A549 (cell line): ENCODE data around the gene MICOS13. TPM values are rescaled to one million over a fixed set of nuclear protein-coding genes. Genes with fewer than 3 reads are reported as not detected.

Source experiments
- ATAC-seq, 2 experiments: fragments of 200-7000 bp in 1 of 2; fragments of >200 bp in 1 of 2; cut with Nextera tagmentation in 1 of 2; cut with Tn5 transposase in 1 of 2; 3 replicates each; pipeline versions ENCODE4 v1.8.0 to v1.9.1; 2018 to 2020; ENCODE audit warnings: mild to moderate bottlenecking in 1 of 2, moderate library complexity in 1 of 2
- CTCF ChIA-PET: fragments of 300-600 bp; sonication (Branson Sonifier 250); formaldehyde crosslinking; extraction: SDS; loops from one replicate; lab custom pipeline; 2021; ENCODE audit warnings: antibody characterized with exemption, inconsistent platforms; lab: Yijun Ruan, JAX
- POLR2A ChIA-PET: fragments of 350-600 bp; formaldehyde crosslinking; extraction: SDS; loops from one replicate; lab custom pipeline; 2021; ENCODE audit warnings: antibody characterized with exemption, inconsistent platforms; lab: Yijun Ruan, JAX
- DNase-seq, 2 experiments: peaks; one replicate each; pipeline versions ENCODE4 v3.0.0 to v3.0.0-alpha.2; 2011 to 2016; ENCODE audit warnings: low read depth in 1 of 2, low spot score in 1 of 2
- FAIRE-seq: peaks from 2 replicates; lab custom pipeline; 2011; peaks lifted over from hg19 to GRCh38; lab: Jason Lieb, UNC
- H3K27ac ChIP-seq, 2 experiments: fragments of >200 bp; sonication (Bioruptor Twin); formaldehyde crosslinking; 3 replicates each; pipeline ENCODE4 v1.5.1; 2016 to 2017
- H3K4me1 ChIP-seq: fragments of >200 bp; sonication (Bioruptor Twin); formaldehyde crosslinking; 3 replicates; pipeline ENCODE4 v1.6.1; 2016
- H3K4me2 ChIP-seq: fragments of >200 bp; sonication (Bioruptor Twin); formaldehyde crosslinking; 3 replicates; pipeline ENCODE4 v1.6.1; 2016
- H3K4me3 ChIP-seq: fragments of >200 bp; sonication (Bioruptor Twin); formaldehyde crosslinking; 3 replicates; pipeline ENCODE4 v1.5.1; 2016
- H3K9me3 ChIP-seq: fragments of >200 bp; sonication (Bioruptor Twin); formaldehyde crosslinking; 3 replicates; pipeline ENCODE4 v1.6.1; 2016
- CBX8 ChIP-seq: fragments of 200-600 bp; sonication (generic); IDR thresholded peaks from 2 replicates; pipeline ENCODE4 v1.6.1; 2016
- CEBPB ChIP-seq, 2 experiments: fragments of >200 bp in 1 of 2; sonication (Bioruptor Twin) in 1 of 2; formaldehyde crosslinking in 1 of 2; IDR thresholded peaks; 2 replicates each; pipeline ENCODE4 v1.6.1; 2012 to 2016
- ESRRA ChIP-seq: fragments of 150-350 bp; IDR thresholded peaks from 2 replicates; pipeline ENCODE4 v1.6.1; 2014; ENCODE audit warnings: mild to moderate bottlenecking, low read length, borderline replicate concordance
- HDAC2 ChIP-seq: fragments of 200-600 bp; sonication (generic); IDR thresholded peaks from 2 replicates; pipeline ENCODE4 v1.6.1; 2016
- HOXB5 ChIP-seq: fragments of 250-450 bp; sonication (Bioruptor Pico); IDR thresholded peaks from 2 replicates; pipeline ENCODE4 v1.5.0; 2020; ENCODE audit warnings: mild to moderate bottlenecking, moderate library complexity
- JUN ChIP-seq, 2 experiments: fragments of >200 bp; sonication (Bioruptor Twin); formaldehyde crosslinking; IDR thresholded peaks; 2 replicates in 1 of 2; 3 replicates in 1 of 2; pipeline ENCODE4 v1.6.1; 2016 to 2017
- JUNB ChIP-seq: fragments of >200 bp; sonication (Bioruptor Twin); formaldehyde crosslinking; IDR thresholded peaks from 2 replicates; pipeline ENCODE4 v1.6.1; 2016
- NFE2L2 ChIP-seq: fragments of 150-350 bp; conservative IDR thresholded peaks from 2 replicates; pipeline ENCODE4 v1.6.1; 2014; ENCODE audit warnings: low read length
- PHF8 ChIP-seq: fragments of 200-600 bp; sonication (generic); IDR thresholded peaks from 2 replicates; pipeline ENCODE4 v1.6.1; 2016; ENCODE audit warnings: low read depth, mild to moderate bottlenecking, antibody characterized with exemption, moderate library complexity, borderline replicate concordance
- RAD21 ChIP-seq, 2 experiments: fragments of >200 bp in 1 of 2; sonication (Bioruptor Twin) in 1 of 2; formaldehyde crosslinking in 1 of 2; IDR thresholded peaks in 1 of 2; conservative IDR thresholded peaks in 1 of 2; 2 replicates in 1 of 2; 3 replicates in 1 of 2; pipeline ENCODE4 v1.6.1; 2012 to 2018; ENCODE audit warnings: inconsistent platforms in 1 of 2
- TP53 ChIP-seq: fragments of 250-450 bp; sonication (Bioruptor Pico); IDR thresholded peaks from 2 replicates; pipeline ENCODE4 v1.5.0; 2021; ENCODE audit warnings: mild to moderate bottlenecking, moderate library complexity
- ZC3H11A ChIP-seq: fragments of 450-650 bp; IDR thresholded peaks from 2 replicates; pipeline ENCODE4 v1.6.1; 2014; ENCODE audit warnings: antibody characterized with exemption, mild to moderate bottlenecking
- ZFP36 ChIP-seq: fragments of 450-650 bp; IDR thresholded peaks from 2 replicates; pipeline ENCODE4 v1.6.1; 2014; ENCODE audit warnings: borderline replicate concordance; ENCODE audit not compliant: partially characterized antibody
- WGBS: methylation state at CpG from one replicate; pipeline ENCODE4 v1.1.6; 2017; ENCODE audit errors: missing lambda C conversion rate; 5-methylcytosine and 5-hydroxymethylcytosine counted together
- polyA plus RNA-seq, 4 experiments: library from polyadenylated mRNA; depleted of rRNA in 3 of 4; stranded (reverse); fragments of >200 nt; fragmentation: RNase III in 1 of 4; extraction: RNeasy Plus Mini Kit Qiagen cat#74134 plus additional on column Dnase treatment in 1 of 4; gene quantifications; 2 replicates in 3 of 4; 3 replicates in 1 of 4; pipeline ENCODE4 v1.2.3, GENCODE V29; 2011 to 2017
- TF ChIP-seq, protein P1 (sequence below): fragments of 450-650 bp; IDR thresholded peaks from 2 replicates; pipeline ENCODE4 v1.6.1; 2014; ENCODE audit warnings: antibody characterized with exemption
- TF ChIP-seq, protein P2 (sequence below): fragments of 250-450 bp; sonication (Bioruptor Pico); IDR thresholded peaks from 2 replicates; pipeline ENCODE4 v1.5.0; 2021; ENCODE audit warnings: mild to moderate bottlenecking, moderate library complexity, borderline replicate concordance
- TF ChIP-seq, protein P3 (sequence below): IDR thresholded peaks from 2 replicates; pipeline ENCODE4 v1.6.1; 2012
- TF ChIP-seq, protein P4 (sequence below): fragments of 150-350 bp; IDR thresholded peaks from 2 replicates; pipeline ENCODE4 v1.6.1; 2014; ENCODE audit warnings: low read depth, mild to moderate bottlenecking, low read length
- TF ChIP-seq, protein P5 (sequence below): fragments of >200 bp; sonication (Bioruptor Twin); formaldehyde crosslinking; IDR thresholded peaks from 3 replicates; pipeline ENCODE4 v1.6.1; 2016
- TF ChIP-seq, protein P6 (sequence below): IDR thresholded peaks from 2 replicates; pipeline ENCODE4 v1.6.1; 2012; ENCODE audit warnings: low read depth, borderline replicate concordance

The MICOS13 gene
- polyA plus RNA-seq, 2 of the 4 experiments (the other 2 are of a cell fraction), result 20.5 to 48.8 TPM

DNA sequence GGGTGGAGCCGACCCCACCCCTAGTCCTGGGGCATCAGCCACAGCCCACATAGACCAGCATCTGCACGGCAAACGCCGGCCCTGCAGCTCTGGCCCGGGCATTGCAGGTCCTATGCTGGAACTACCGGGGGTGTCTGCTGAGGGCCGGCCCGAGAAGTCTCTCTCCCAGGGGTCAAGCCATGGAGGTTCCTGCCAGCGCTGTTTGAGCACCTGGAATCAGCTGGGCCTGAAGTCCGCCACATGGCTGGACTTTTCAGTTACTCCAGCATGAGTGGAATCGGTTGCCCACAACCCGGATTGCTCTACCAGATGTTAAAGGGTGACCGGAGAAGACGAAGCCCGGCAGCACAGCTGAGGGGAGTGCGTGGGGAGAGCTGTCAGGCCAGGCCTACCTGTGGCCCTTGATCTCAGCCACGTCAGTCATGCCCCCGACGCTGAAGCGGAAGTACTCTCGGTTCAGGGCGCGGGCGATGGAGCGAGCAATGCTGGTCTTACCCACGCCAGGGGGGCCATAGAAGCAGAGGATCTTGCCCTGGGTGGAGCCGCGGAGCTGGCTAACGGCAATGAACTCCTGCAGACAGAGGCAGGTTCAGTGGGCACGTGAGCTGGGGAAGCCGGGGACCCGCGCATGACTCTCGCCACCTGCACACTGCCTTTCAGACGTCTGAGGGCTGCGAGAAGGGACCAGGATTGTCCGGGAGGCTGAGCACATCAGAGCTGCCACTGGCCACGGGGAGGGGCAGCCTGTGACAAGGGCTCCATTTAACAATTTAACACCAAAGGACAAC lies 18.5 kb upstream of the MICOS13 start (continued):
- TF ChIP-seq, protein P1, sequence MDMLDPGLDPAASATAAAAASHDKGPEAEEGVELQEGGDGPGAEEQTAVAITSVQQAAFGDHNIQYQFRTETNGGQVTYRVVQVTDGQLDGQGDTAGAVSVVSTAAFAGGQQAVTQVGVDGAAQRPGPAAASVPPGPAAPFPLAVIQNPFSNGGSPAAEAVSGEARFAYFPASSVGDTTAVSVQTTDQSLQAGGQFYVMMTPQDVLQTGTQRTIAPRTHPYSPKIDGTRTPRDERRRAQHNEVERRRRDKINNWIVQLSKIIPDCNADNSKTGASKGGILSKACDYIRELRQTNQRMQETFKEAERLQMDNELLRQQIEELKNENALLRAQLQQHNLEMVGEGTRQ, result no peak
- TF ChIP-seq, protein P2, sequence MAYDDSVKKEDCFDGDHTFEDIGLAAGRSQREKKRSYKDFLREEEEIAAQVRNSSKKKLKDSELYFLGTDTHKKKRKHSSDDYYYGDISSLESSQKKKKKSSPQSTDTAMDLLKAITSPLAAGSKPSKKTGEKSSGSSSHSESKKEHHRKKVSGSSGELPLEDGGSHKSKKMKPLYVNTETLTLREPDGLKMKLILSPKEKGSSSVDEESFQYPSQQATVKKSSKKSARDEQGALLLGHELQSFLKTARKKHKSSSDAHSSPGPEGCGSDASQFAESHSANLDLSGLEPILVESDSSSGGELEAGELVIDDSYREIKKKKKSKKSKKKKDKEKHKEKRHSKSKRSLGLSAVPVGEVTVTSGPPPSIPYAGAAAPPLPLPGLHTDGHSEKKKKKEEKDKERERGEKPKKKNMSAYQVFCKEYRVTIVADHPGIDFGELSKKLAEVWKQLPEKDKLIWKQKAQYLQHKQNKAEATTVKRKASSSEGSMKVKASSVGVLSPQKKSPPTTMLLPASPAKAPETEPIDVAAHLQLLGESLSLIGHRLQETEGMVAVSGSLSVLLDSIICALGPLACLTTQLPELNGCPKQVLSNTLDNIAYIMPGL (CRISPR knock-in tag), result no peak

DNA sequence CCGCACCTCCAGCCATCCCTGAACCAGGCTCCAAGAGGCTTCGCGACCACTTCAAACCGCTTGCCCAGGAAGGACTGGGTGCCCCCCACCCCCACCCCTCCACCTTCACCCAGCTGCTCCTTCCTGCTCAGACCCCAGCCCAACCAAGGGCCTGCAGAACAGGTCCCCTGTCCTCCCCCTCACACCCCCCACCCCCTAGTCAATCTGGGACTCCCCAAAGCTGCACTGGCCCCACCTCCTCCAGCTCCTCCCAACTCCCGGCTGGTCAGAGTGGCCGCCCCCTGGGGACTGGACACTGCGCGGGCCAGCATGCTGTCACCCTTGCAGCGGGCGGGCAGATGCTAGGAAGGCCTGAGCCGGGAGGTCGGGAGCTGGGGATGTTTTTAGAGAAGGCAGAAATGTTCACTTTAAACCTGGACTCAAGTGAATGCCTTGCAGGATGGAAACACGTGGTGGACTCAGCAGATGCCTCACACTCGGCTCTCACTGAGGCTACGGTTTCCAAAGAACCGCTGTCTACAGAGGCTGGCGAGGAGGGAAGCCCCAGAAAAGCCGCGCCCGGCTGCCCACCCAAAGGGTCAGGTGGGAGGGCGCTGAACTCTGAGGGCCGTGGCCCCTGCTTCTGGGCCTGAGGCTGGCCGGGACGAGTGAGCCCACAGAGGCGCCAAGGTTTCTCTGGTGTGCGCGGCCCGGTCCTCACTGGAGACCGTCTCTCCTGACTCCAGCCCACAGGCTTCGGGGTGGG lies 17.7 kb upstream of the MICOS13 start:
- Histone ChIP-seq H3K4me2 (no peak overlapping the region), H3K9me3 (no peaks in the 10 kb centered on the region), H3K4me3 (no peak overlapping the region)
- ChIA-PET POLR2A (interaction anchor here (1.2 to 1.3 kb wide), 2 partner anchors 8 to 10 kb away, joined by 3 read pairs; no protein-coding TSS in a partner anchor), CTCF (interaction anchor here (0.7 to 1.5 kb wide), 2 partner anchors 9 to 13 kb away, joined by 3 to 5 read pairs; no protein-coding TSS in a partner anchor)
- WGBS, result 87% methylated on average over 20 of the region's 30 CpGs
- no peak for TF ChIP-seq JUN (IDR thresholded peaks at IDR 0.05)
- TF ChIP-seq, protein P3, sequence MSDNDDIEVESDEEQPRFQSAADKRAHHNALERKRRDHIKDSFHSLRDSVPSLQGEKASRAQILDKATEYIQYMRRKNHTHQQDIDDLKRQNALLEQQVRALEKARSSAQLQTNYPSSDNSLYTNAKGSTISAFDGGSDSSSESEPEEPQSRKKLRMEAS, result no peak
- TF ChIP-seq, protein P1, result no peak
- TF ChIP-seq TP53 (CRISPR knock-in tag), result no peak
- no peak for TF ChIP-seq CBX8
- TF ChIP-seq, protein P4, sequence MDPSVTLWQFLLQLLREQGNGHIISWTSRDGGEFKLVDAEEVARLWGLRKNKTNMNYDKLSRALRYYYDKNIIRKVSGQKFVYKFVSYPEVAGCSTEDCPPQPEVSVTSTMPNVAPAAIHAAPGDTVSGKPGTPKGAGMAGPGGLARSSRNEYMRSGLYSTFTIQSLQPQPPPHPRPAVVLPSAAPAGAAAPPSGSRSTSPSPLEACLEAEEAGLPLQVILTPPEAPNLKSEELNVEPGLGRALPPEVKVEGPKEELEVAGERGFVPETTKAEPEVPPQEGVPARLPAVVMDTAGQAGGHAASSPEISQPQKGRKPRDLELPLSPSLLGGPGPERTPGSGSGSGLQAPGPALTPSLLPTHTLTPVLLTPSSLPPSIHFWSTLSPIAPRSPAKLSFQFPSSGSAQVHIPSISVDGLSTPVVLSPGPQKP, result no peak
- TF ChIP-seq PHF8, result no peak
- TF ChIP-seq HOXB5 (CRISPR knock-in tag), result no peak
- no peak for TF ChIP-seq CEBPB (IDR thresholded peaks at IDR 0.05)
- TF ChIP-seq, all 56 proteins: peak for 0
- no peaks in the 10 kb centered on the region for H3K4me1 ChIP-seq
- H3K27ac ChIP-seq, result no peak overlapping the region
- DNase-seq (no peak), FAIRE-seq (no peak), ATAC-seq (peak; percentile 6 to 7; a peak in 3 of 6 replicates)

DNA sequence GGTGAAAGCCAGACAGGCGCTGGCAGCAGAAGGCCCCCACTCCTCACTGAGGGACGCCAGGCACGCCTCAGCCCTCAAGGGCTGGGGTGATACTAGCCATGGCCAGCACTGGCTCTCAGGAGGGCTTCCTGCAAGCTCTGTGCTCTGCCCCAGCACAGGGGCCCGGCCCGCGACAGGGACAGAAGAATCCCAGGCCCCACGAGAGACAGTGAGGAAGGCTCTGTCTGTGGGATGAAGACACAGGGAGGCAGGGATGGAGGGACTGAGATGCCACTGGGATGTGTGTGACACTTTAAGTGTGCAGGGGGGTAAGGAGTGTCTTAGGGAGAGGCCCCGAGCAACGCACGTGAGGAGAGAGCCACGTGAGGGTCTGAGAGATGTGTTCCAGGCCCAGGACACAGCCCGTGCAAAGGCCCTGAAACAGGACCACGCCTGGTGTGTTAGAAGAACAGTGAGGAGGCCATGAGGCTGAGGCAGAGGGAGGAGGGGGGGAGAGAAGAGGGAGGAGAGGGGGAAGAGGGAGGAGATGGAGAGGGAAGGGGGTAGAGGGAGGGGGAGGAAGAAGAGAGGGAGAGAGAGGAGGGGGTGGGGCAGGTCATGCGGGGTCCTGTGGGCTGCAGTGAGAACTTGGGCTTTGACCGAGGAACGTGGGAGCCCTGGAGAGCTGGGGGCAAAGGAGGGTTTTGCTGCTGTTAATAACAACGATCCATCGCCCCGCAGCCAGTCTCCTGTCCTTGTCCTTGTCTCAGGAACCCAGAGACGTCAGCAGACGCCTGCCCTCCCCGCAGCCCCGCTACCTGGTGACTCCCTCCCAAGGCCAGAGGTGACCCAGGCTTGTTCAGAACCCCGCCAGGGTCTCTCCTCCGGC lies 16.9 kb upstream of the MICOS13 start:
- no peaks in the 10 kb centered on the region for H3K9me3 ChIP-seq
- no peak overlapping the region for H3K4me3 ChIP-seq
- ATAC-seq (peak in 1 of 2 experiments; percentile 2; a peak in 2 of 6 replicates), FAIRE-seq (no peak), DNase-seq (no peak)
- no peak overlapping the region for H3K4me2 ChIP-seq
- peaks cover 7% of the 10 kb centered on the region; the same call in 2 of the 3 replicates for H3K4me1 ChIP-seq
- 85% methylated on average over 21 of the region's 25 CpGs for WGBS
- CTCF ChIA-PET, result interaction anchor here (0.7 kb wide), 1 partner anchor 8 kb away, joined by 3 read pairs; no protein-coding TSS in a partner anchor
- no peak overlapping the region for H3K27ac ChIP-seq
- POLR2A ChIA-PET, result interaction anchor here (1.3 kb wide), 1 partner anchor 8 kb away, joined by 3 read pairs; no protein-coding TSS in a partner anchor
- no peak for TF ChIP-seq ZC3H11A
- TF ChIP-seq, protein P5, sequence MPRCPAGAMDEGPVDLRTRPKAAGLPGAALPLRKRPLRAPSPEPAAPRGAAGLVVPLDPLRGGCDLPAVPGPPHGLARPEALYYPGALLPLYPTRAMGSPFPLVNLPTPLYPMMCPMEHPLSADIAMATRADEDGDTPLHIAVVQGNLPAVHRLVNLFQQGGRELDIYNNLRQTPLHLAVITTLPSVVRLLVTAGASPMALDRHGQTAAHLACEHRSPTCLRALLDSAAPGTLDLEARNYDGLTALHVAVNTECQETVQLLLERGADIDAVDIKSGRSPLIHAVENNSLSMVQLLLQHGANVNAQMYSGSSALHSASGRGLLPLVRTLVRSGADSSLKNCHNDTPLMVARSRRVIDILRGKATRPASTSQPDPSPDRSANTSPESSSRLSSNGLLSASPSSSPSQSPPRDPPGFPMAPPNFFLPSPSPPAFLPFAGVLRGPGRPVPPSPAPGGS, result no peak
- TF ChIP-seq, protein P6, sequence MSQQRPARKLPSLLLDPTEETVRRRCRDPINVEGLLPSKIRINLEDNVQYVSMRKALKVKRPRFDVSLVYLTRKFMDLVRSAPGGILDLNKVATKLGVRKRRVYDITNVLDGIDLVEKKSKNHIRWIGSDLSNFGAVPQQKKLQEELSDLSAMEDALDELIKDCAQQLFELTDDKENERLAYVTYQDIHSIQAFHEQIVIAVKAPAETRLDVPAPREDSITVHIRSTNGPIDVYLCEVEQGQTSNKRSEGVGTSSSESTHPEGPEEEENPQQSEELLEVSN, result no peak
- TF ChIP-seq RAD21 (conservative IDR thresholded peaks at IDR 0.05 in 1 of 2, IDR thresholded peaks at IDR 0.05 in 1 of 2), result no peak
- TF ChIP-seq ZFP36, result no peak
- TF ChIP-seq JUNB, result no peak
- TF ChIP-seq HDAC2, result no peak
- TF ChIP-seq NFE2L2, result no peak
- TF ChIP-seq, protein P2 (CRISPR knock-in tag), result no peak
- TF ChIP-seq ESRRA, result no peak
